H9 (cell line): ENCODE results near the gene LETMD1. TPM values are rescaled to one million over a fixed set of nuclear protein-coding genes. Genes with fewer than 3 reads are reported as not detected.

Experiments used
- DNase-seq: peaks from one replicate; pipeline ENCODE4 v3.0.0-alpha.2; 2017
- H2AFZ ChIP-seq: one replicate; pipeline ENCODE4 v1.6.1; 2013; ENCODE audit warnings: mild to moderate bottlenecking, low read length, control low read depth, moderate library complexity
- H2AK5ac ChIP-seq: 2 replicates; pipeline ENCODE4 v1.6.1; 2013; ENCODE audit warnings: low read length, control low read depth, mixed read lengths; ENCODE audit not compliant: insufficient read length
- H2BK120ac ChIP-seq: one replicate; pipeline ENCODE4 v1.6.1; 2013; ENCODE audit warnings: low read depth, mild to moderate bottlenecking, low read length, control low read depth, inconsistent platforms; ENCODE audit not compliant: poor library complexity, severe bottlenecking
- H2BK12ac ChIP-seq: 2 replicates; pipeline ENCODE4 v1.6.1; 2013; ENCODE audit warnings: low read length, control low read depth, mixed read lengths, low read depth; ENCODE audit not compliant: insufficient read length
- H2BK15ac ChIP-seq: 2 replicates; pipeline ENCODE4 v1.6.1; 2013; ENCODE audit warnings: low read depth, low read length, control low read depth
- H2BK20ac ChIP-seq: one replicate; pipeline ENCODE4 v1.6.1; 2013; ENCODE audit warnings: low read depth, mild to moderate bottlenecking, low read length, control low read depth, inconsistent platforms; ENCODE audit not compliant: poor library complexity, severe bottlenecking
- H2BK5ac ChIP-seq: 2 replicates; pipeline ENCODE4 v1.6.1; 2013; ENCODE audit warnings: low read length, control low read depth, mixed read lengths; ENCODE audit not compliant: insufficient read length
- H3K14ac ChIP-seq: 2 replicates; pipeline ENCODE4 v1.6.1; 2013; ENCODE audit warnings: low read length, control low read depth; ENCODE audit not compliant: insufficient read depth
- H3K18ac ChIP-seq: 2 replicates; pipeline ENCODE4 v1.6.1; 2013; ENCODE audit warnings: low read depth, mild to moderate bottlenecking, mixed read lengths, low read length, control low read depth; ENCODE audit not compliant: insufficient read length
- H3K23ac ChIP-seq: 2 replicates; pipeline ENCODE4 v1.6.1; 2013; ENCODE audit warnings: low read length, control low read depth, mixed read lengths, low read depth; ENCODE audit not compliant: insufficient read length
- H3K23me2 ChIP-seq: 2 replicates; pipeline ENCODE4 v1.6.1; 2013; ENCODE audit warnings: low read depth, mild to moderate bottlenecking, mixed read lengths, low read length, control low read depth; ENCODE audit not compliant: insufficient read length, poor library complexity, severe bottlenecking
- H3K27ac ChIP-seq: 2 replicates; pipeline ENCODE4 v1.5.1; 2013; ENCODE audit warnings: low read length, control low read depth, mixed read lengths, low read depth; ENCODE audit not compliant: insufficient read length
- H3K27me3 ChIP-seq: 2 replicates; pipeline ENCODE4 v1.6.1; 2013; ENCODE audit warnings: low read length, control low read depth, inconsistent platforms; ENCODE audit not compliant: insufficient read depth
- H3K4ac ChIP-seq: 2 replicates; pipeline ENCODE4 v1.6.1; 2013; ENCODE audit warnings: low read depth, mild to moderate bottlenecking, control low read depth, inconsistent platforms, low read length, moderate library complexity
- H3K4me1 ChIP-seq: 2 replicates; pipeline ENCODE4 v1.6.1; 2013; ENCODE audit warnings: low read length, control low read depth, inconsistent platforms; ENCODE audit not compliant: insufficient read depth
- H3K4me2 ChIP-seq: 2 replicates; pipeline ENCODE4 v1.6.1; 2013; ENCODE audit warnings: low read length, control low read depth, mixed read lengths; ENCODE audit not compliant: insufficient read length, insufficient read depth
- H3K56ac ChIP-seq: 2 replicates; pipeline ENCODE4 v1.6.1; 2013; ENCODE audit warnings: low read depth, mild to moderate bottlenecking, mixed read lengths, low read length, control low read depth; ENCODE audit not compliant: insufficient read length
- H3K79me1 ChIP-seq: 2 replicates; pipeline ENCODE4 v1.6.1; 2013; ENCODE audit warnings: low read depth, mild to moderate bottlenecking, moderate library complexity, low read length, control low read depth, inconsistent platforms; ENCODE audit not compliant: insufficient read depth, poor library complexity, severe bottlenecking
- H3K79me2 ChIP-seq: 2 replicates; pipeline ENCODE4 v1.6.1; 2013; ENCODE audit warnings: low read length, control low read depth, inconsistent platforms; ENCODE audit not compliant: insufficient read depth
- H3K9ac ChIP-seq: 2 replicates; pipeline ENCODE4 v1.6.1; 2013; ENCODE audit warnings: low read length, control low read depth, mixed read lengths; ENCODE audit not compliant: insufficient read length; ENCODE audit errors: extremely low read depth
- H3K9me3 ChIP-seq: one replicate; pipeline ENCODE4 v1.6.1; 2013; ENCODE audit warnings: low read depth, low read length, inconsistent platforms; ENCODE audit not compliant: control insufficient read depth
- H3T11ph ChIP-seq: one replicate; pipeline ENCODE4 v1.6.1; 2013; ENCODE audit warnings: mild to moderate bottlenecking, low read length, control low read depth, inconsistent platforms
- H4K20me1 ChIP-seq: one replicate; pipeline ENCODE4 v1.6.1; 2013; ENCODE audit not compliant: control insufficient read depth, insufficient read length, insufficient read depth
- H4K5ac ChIP-seq: 2 replicates; pipeline ENCODE4 v1.6.1; 2013; ENCODE audit warnings: low read depth, mild to moderate bottlenecking, mixed read lengths, low read length, control low read depth; ENCODE audit not compliant: insufficient read length
- H4K8ac ChIP-seq: replicated peaks from 2 replicates; pipeline ENCODE4 v1.6.1; 2013; ENCODE audit warnings: low read length, control low read depth, mixed read lengths, low read depth; ENCODE audit not compliant: insufficient read length
- H4K91ac ChIP-seq: 2 replicates; pipeline ENCODE4 v1.6.1; 2013; ENCODE audit warnings: low read depth, mild to moderate bottlenecking, moderate library complexity, mixed read lengths, low read length, control low read depth; ENCODE audit not compliant: insufficient read length
- H3K27ac Mint-ChIP-seq, 3 experiments: 2 replicates in 2 of 3; 3 replicates in 1 of 3; pipeline ENCODE4 v1.8.0; 2020 to 2021; ENCODE audit warnings: mixed read lengths in 3 of 3, mild to moderate bottlenecking in 1 of 3, moderate library complexity in 1 of 3
- H3K27me3 Mint-ChIP-seq: 2 replicates; pipeline ENCODE4 v1.8.0; 2021; ENCODE audit warnings: low read depth, mild to moderate bottlenecking, moderate library complexity, mixed read lengths
- H3K36me3 Mint-ChIP-seq, 3 experiments: 2 replicates in 2 of 3; 3 replicates in 1 of 3; pipeline ENCODE4 v1.8.0; 2020 to 2021; ENCODE audit warnings: low read depth in 3 of 3, mixed read lengths in 3 of 3; ENCODE audit not compliant: insufficient read depth in 1 of 3
- H3K4me1 Mint-ChIP-seq, 2 experiments: 2 replicates each; pipeline ENCODE4 v1.8.0; 2020; ENCODE audit warnings: mixed read lengths in 2 of 2
- H3K4me3 Mint-ChIP-seq, 2 experiments: 2 replicates in 1 of 2; 3 replicates in 1 of 2; pipeline ENCODE4 v1.8.0; 2020 to 2021; ENCODE audit warnings: mild to moderate bottlenecking in 2 of 2, mixed read lengths in 2 of 2, moderate library complexity in 1 of 2
- H3K9me3 Mint-ChIP-seq, 2 experiments: 2 replicates in 1 of 2; 3 replicates in 1 of 2; pipeline ENCODE4 v1.8.0; 2020; ENCODE audit warnings: mild to moderate bottlenecking in 2 of 2, mixed read lengths in 2 of 2, moderate library complexity in 1 of 2
- WGBS: extraction: QIAGEN DNeasy Blood & Tissue Kit; methylation state at CpG from one replicate; pipeline ENCODE4 v1.1.7; 2013; ENCODE audit warnings: missing lambda C conversion rate, low lambda C conversion rate, mixed read lengths; ENCODE audit not compliant: insufficient read length; ENCODE audit errors: extremely low coverage; 5-methylcytosine and 5-hydroxymethylcytosine counted together
- total RNA-seq: library from RNA; stranded (reverse); gene quantifications from 2 replicates; pipeline ENCODE4 v1.2.1, GENCODE V29; 2021
- TF ChIP-seq, protein P1 (sequence below): fragments of 200-600 bp; sonication (generic); conservative IDR thresholded peaks from 3 replicates; pipeline ENCODE4 v1.8.0; 2021; ENCODE audit warnings: antibody characterized with exemption, mild to moderate bottlenecking

LETMD1 gene
- total RNA-seq, 1 experiment from 2014 or later, result 34.9 TPM

DNA sequence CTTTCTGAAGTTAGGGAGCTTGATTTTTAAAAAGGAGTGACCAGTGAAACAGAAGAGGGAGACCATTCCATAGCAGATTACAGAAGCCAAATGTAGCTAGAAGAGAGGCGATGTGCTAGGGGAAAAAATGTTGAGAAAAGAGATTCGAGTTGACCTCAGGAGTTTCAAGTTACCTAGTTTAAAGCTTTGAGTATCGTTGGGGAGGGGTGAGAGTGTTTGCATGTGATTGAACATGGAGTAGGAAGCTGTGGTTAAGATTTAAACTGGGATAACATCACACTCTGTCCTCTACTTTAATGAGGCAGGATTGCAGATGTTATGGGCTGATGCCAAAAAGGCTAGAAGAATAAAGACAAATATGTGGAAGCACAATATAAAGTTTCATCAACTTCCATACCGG is 3.7 kb downstream of the LETMD1 start:
- H3K23me2 ChIP-seq, result peaks cover 6% of the 10 kb centered on the region
- no peak overlapping the region for H3K27ac ChIP-seq
- H3K9ac ChIP-seq, result no peak overlapping the region
- no peak overlapping the region for H2BK15ac ChIP-seq
- Mint-ChIP-seq H3K36me3 (peaks cover 19 to 40% (median 32%) of the 10 kb centered on the region in 3 experiments; a peak in 6 of 7 replicates), H3K4me3 (no peak overlapping the region), H3K27ac (peak overlapping the region in 1 of 3 experiments; percentile 29; a peak in 3 of 7 replicates), H3K9me3 (no peaks in the 10 kb centered on the region; a peak in 1 of 5 replicates), H3K4me1 (peaks cover 11 to 16% of the 10 kb centered on the region in 2 experiments), H3K27me3 (no peaks in the 10 kb centered on the region)
- no peaks in the 10 kb centered on the region for H3K79me1 ChIP-seq
- no peak for DNase-seq
- no peak overlapping the region for H2BK5ac ChIP-seq
- no peak overlapping the region for H2BK12ac ChIP-seq
- no peak overlapping the region for H3K14ac ChIP-seq
- H4K8ac ChIP-seq, result no peak overlapping the region
- no peak overlapping the region for H4K5ac ChIP-seq
- no peak overlapping the region for H3K23ac ChIP-seq
- TF ChIP-seq, protein P1, sequence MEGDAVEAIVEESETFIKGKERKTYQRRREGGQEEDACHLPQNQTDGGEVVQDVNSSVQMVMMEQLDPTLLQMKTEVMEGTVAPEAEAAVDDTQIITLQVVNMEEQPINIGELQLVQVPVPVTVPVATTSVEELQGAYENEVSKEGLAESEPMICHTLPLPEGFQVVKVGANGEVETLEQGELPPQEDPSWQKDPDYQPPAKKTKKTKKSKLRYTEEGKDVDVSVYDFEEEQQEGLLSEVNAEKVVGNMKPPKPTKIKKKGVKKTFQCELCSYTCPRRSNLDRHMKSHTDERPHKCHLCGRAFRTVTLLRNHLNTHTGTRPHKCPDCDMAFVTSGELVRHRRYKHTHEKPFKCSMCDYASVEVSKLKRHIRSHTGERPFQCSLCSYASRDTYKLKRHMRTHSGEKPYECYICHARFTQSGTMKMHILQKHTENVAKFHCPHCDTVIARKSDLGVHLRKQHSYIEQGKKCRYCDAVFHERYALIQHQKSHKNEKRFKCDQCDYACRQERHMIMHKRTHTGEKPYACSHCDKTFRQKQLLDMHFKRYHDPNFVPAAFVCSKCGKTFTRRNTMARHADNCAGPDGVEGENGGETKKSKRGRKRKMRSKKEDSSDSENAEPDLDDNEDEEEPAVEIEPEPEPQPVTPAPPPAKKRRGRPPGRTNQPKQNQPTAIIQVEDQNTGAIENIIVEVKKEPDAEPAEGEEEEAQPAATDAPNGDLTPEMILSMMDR, result no peak
- no peak overlapping the region for H2BK20ac ChIP-seq
- no peak overlapping the region for H2AK5ac ChIP-seq
- no peak overlapping the region for H2AFZ ChIP-seq
- H3K4me1 ChIP-seq, result 0 out of 2 replicates have a peak, but pooled peaks cover 2% of the 10 kb centered on the region
- H3K18ac ChIP-seq, result no peak overlapping the region
- H3T11ph ChIP-seq, result no peak overlapping the region
- no CpG with 5 or more reads among the region's 4 CpGs for WGBS
- H3K56ac ChIP-seq, result no peak overlapping the region
- no peak overlapping the region for H3K4ac ChIP-seq
- no peaks in the 10 kb centered on the region for H3K27me3 ChIP-seq
- H4K20me1 ChIP-seq, result no peaks in the 10 kb centered on the region
- no peak overlapping the region for H4K91ac ChIP-seq
- H3K79me2 ChIP-seq, result no peaks in the 10 kb centered on the region
- no peaks in the 10 kb centered on the region for H3K9me3 ChIP-seq
- H2BK120ac ChIP-seq, result no peak overlapping the region
- no peak overlapping the region for H3K4me2 ChIP-seq
